TTC549 (cell line): ENCODE measurements around the gene CUX1.

ENCODE experiments used
- FAIRE-seq: peaks from 2 replicates; lab custom pipeline; 2012; peaks lifted over from hg19 to GRCh38; lab: Jason Lieb, UNC

Gene CUX1

GRCh38 chr7:102079140-102080018, 262.0 kb downstream of the CUX1 start:
- FAIRE-seq = no peak

- no peak for FAIRE-seq
Observed at GRCh38 chr7:102080019-102080433, 262.6 kb downstream of the CUX1 start.

GRCh38 chr7:102080434-102081243, 263.2 kb downstream of the CUX1 start:
- FAIRE-seq = no peak

- FAIRE-seq = no peak
Observed at GRCh38 chr7:102081244-102081627, 263.8 kb downstream of the CUX1 start.

GRCh38 chr7:102082693-102083368, 265.4 kb downstream of the CUX1 start:
- no peak for FAIRE-seq

GRCh38 chr7:102085218-102085772, 267.9 kb downstream of the CUX1 start:
- FAIRE-seq = no peak

GRCh38 chr7:102089175-102090098, 272.0 kb downstream of the CUX1 start:
- FAIRE-seq = no peak

- no peak for FAIRE-seq
Observed at GRCh38 chr7:102093599-102094315, 276.3 kb downstream of the CUX1 start.

- no peak for FAIRE-seq
Observed at GRCh38 chr7:102094316-102094650, 276.9 kb downstream of the CUX1 start.

- no peak for FAIRE-seq
Observed at GRCh38 chr7:102095321-102096011, 278.0 kb downstream of the CUX1 start.

- FAIRE-seq = no peak
Observed at GRCh38 chr7:102096012-102096332, 278.5 kb downstream of the CUX1 start.

GRCh38 chr7:102096706-102097427, 279.4 kb downstream of the CUX1 start:
- no peak for FAIRE-seq

- FAIRE-seq = no peak
Observed at GRCh38 chr7:102097601-102098161, 280.3 kb downstream of the CUX1 start.

- FAIRE-seq = no peak
Observed at GRCh38 chr7:102098986-102099385, 281.6 kb downstream of the CUX1 start.

- no peak for FAIRE-seq
Observed at GRCh38 chr7:102099474-102099873, 282.0 kb downstream of the CUX1 start.

GRCh38 chr7:102101111-102101551, 283.7 kb downstream of the CUX1 start:
- FAIRE-seq = no peak

GRCh38 chr7:102101926-102102325, 284.5 kb downstream of the CUX1 start:
- no peak for FAIRE-seq

- FAIRE-seq = no peak
Observed at GRCh38 chr7:102103027-102103372, 285.6 kb downstream of the CUX1 start.

GRCh38 chr7:102104245-102104644, 286.8 kb downstream of the CUX1 start:
- FAIRE-seq = no peak
